ENCODE results near the gene CCDC85A.

DNA sequence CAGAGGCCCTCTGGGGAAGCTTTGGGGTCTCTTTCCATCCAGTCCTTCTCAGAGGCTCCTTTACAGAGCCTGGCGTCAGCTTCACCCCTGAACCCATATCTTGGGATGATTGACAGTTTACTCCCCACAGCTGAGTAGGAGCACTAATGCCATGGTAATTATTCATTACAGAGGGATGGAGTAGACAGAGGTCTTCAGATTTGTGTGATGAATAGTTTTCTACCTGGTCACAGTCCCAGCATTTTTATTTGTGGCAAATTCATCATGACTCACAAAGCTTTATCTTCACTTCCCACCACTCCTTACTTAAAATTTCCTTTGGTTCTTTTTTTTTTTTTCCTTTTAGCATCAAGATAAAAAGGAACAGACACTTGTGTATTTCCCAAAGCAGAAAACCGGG is 104.2 kb downstream of the CCDC85A start:
- TF ChIP-seq CTCF (IDR thresholded peaks at IDR 0.05; ENCODE audit: poor library complexity, severe bottlenecking) (no peak), POLR2AphosphoS5 (IDR thresholded peaks at IDR 0.05) (no peak), REST (IDR thresholded peaks at IDR 0.05; ENCODE audit: borderline replicate concordance) (no peak)
